Hepatocyte (in vitro differentiated cells): ENCODE results near the gene CYP2S1.
"Not testable (repeated sequence)": the region's sequence is repeated elsewhere in the genome, so short reads cannot be mapped to it uniquely, and the experiment has no call there.

Source experiments
- CTCF ChIP-seq: fragments of 200-600 bp; sonication (generic); IDR thresholded peaks from 2 replicates; pipeline ENCODE4 v1.5.1; 2016; ENCODE audit warnings: antibody characterized with exemption, mild to moderate bottlenecking; ENCODE audit not compliant: poor library complexity
- EZH2 ChIP-seq: fragments of 200-600 bp; sonication (generic); IDR thresholded peaks from 2 replicates; pipeline ENCODE4 v1.6.1; 2016; ENCODE audit warnings: antibody characterized with exemption, mild to moderate bottlenecking, borderline replicate concordance
- EZH2phosphoT487 ChIP-seq: fragments of 200-600 bp; sonication (generic); IDR thresholded peaks from one replicate; pipeline ENCODE4 v1.6.1; 2018; ENCODE audit warnings: antibody characterized with exemption, mild to moderate bottlenecking, low read depth, moderate library complexity; ENCODE audit not compliant: unreplicated experiment, severe bottlenecking

DNA sequence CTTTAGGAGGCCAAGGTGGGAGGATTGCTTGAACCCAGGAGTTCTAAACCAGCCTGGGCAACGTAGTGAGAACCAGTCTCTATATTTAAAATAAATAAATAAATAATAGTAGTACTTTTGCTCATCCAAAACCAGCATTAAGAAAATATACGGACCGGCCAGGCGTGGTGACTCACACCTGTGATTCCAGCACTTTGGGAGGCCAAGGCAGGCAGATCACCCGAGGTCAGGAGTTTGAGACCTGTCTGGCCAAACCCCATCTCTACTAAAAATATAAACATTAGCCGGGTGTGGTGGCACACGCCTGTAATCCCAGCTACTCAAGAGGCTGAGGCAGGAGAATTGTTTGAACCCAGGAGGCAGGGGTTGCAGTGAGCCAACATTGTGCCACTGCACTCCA lies 42.0 kb upstream of the CYP2S1 start:
- TF ChIP-seq CTCF, EZH2phosphoT487, EZH2: not testable (repeated sequence)
